ENCODE measurements around the gene ZNF627. TPM values are rescaled to one million over a fixed set of nuclear protein-coding genes. Genes with fewer than 3 reads are reported as not detected.

The ZNF627 gene
- polyA plus RNA-seq, 1 experiment = 5.8 TPM

DNA sequence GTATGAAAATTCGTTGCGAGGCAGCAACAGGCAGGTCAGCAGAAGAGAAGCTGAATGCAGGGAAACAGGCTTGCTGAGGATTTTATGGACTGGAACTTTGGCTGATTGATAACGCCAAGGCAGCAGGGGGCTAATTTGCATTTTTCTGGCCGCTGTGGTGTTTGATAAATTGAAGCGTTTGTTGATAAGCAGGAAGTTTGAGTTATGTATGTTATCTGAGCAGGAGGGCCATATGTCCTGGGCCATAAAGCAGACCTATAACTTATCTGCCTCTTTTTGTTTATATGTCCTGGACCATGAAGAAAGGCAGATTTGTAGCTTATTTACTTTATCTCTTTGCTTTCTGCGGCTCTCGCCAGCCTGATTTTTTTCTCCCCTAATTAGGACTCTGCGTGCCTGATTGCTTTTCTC, 65.9 kb downstream of the ZNF627 start:
- Histone ChIP-seq H3K27me3 (ENCODE audit: control insufficient read depth, insufficient read depth, low read length) (no peaks in the 10 kb centered on the region), H3K36me3 (ENCODE audit: control insufficient read depth, insufficient read depth, low read length) (no peaks in the 10 kb centered on the region), H3K4me3 (ENCODE audit: low read depth, low read length) (no peak overlapping the region)
- TF ChIP-seq, protein P1, sequence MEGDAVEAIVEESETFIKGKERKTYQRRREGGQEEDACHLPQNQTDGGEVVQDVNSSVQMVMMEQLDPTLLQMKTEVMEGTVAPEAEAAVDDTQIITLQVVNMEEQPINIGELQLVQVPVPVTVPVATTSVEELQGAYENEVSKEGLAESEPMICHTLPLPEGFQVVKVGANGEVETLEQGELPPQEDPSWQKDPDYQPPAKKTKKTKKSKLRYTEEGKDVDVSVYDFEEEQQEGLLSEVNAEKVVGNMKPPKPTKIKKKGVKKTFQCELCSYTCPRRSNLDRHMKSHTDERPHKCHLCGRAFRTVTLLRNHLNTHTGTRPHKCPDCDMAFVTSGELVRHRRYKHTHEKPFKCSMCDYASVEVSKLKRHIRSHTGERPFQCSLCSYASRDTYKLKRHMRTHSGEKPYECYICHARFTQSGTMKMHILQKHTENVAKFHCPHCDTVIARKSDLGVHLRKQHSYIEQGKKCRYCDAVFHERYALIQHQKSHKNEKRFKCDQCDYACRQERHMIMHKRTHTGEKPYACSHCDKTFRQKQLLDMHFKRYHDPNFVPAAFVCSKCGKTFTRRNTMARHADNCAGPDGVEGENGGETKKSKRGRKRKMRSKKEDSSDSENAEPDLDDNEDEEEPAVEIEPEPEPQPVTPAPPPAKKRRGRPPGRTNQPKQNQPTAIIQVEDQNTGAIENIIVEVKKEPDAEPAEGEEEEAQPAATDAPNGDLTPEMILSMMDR (IDR thresholded peaks at IDR 0.05; ENCODE audit: insufficient read depth, low read depth, low read length) = no peak
- no peak for DNase-seq (ENCODE audit: low read depth)
- CTCF ChIA-PET = interaction anchor here (0.8 to 1.5 kb wide), 3 partner anchors 10 to 37 kb away, joined by 3 read pairs; no protein-coding TSS in a partner anchor
- POLR2A ChIA-PET = no interaction called here

Other genes starting within 250 kb of the ZNF627 start
- gene PLPPR2, start 242.1 kb upstream of the ZNF627 start, polyA plus RNA-seq (2011; rRNA removed) = 19.2 and 30.5 TPM in 2 replicates
- 1.0 TPM in 2 replicates for gene SWSAP1, start 222.8 kb upstream of the ZNF627 start, polyA plus RNA-seq (2011; rRNA removed)
- gene EPOR, start 213.2 kb upstream of the ZNF627 start, polyA plus RNA-seq (2011; rRNA removed) = 3.8 and 5.9 TPM in 2 replicates
- gene RGL3, start 178.2 kb upstream of the ZNF627 start, polyA plus RNA-seq (2011; rRNA removed) = 1.4 and 2.3 TPM in 2 replicates
- gene ODAD3, start 162.4 kb upstream of the ZNF627 start, polyA plus RNA-seq (2011; rRNA removed) = 0.16 and 0.38 TPM in 2 replicates
- 137 and 348 TPM in 2 replicates for gene PRKCSH, start 161.8 kb upstream of the ZNF627 start, polyA plus RNA-seq (2011; rRNA removed)
- gene ELAVL3, start 116.4 kb upstream of the ZNF627 start, polyA plus RNA-seq (2011; rRNA removed) = not detected in 2 replicates
- gene ZNF653, start 91.6 kb upstream of the ZNF627 start, polyA plus RNA-seq (2011; rRNA removed) = 3.1 and 4.6 TPM in 2 replicates
- 30.9 and 45.2 TPM in 2 replicates for gene ECSIT, start 68.3 kb upstream of the ZNF627 start, polyA plus RNA-seq (2011; rRNA removed)
- gene CNN1, start 58.6 kb upstream of the ZNF627 start, polyA plus RNA-seq (2011; rRNA removed) = 227 and 267 TPM in 2 replicates
- 70.7 and 83.9 TPM in 2 replicates for gene ELOF1, start 38.3 kb upstream of the ZNF627 start, polyA plus RNA-seq (2011; rRNA removed)
- 2.0 and 2.6 TPM in 2 replicates for gene ACP5, start 19.8 kb upstream of the ZNF627 start, polyA plus RNA-seq (2011; rRNA removed)
- 1.9 and 2.9 TPM in 2 replicates for gene ZNF823, start 141.5 kb downstream of the ZNF627 start, polyA plus RNA-seq (2011; rRNA removed)
- gene ZNF441, start 169.5 kb downstream of the ZNF627 start, polyA plus RNA-seq (2011; rRNA removed) = 3.4 and 5.4 TPM in 2 replicates
- 0.67 and 1.3 TPM in 2 replicates for gene ZNF491, start 201.0 kb downstream of the ZNF627 start, polyA plus RNA-seq (2011; rRNA removed)
- gene ZNF440, start 216.8 kb downstream of the ZNF627 start, polyA plus RNA-seq (2011; rRNA removed) = 2.0 and 3.8 TPM in 2 replicates

Measured in BJ (cell line).